Measurements from ENCODE around the gene LRRC23.

Gene LRRC23

DNA sequence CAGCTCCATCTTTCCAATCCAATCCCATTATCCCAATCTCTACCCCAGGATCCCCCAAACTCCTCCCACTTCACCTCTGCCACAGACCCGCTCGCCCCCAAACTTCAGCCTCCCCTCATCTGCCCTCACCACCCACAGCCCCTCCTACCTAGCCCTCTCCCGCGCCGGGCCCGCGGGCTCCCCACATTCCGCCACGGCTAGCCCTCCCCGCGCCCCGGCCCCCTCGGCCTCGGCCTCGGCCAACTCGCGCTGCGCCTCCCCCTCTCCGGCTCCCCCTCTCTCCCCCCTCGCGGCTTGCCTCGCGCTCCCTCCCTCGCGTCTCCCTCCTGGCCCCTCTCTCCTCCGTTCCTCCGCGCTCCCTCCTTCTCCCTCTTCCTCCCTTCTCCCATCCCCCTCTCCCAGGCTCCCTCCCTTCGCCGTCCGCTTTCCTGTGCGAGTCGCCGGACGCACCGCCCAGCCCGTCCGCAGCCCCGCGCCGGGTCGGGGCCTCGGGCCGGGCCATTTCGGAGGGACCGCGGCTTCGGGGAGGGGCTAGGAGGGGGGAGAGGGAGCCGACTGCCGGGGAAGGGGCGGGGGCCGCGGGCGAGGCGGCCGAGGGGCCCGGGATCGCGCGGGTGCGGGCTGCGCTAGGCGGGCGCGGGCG is 22.9 kb downstream of the LRRC23 start, which contains the start of gene ATN1:
ATN1 (plus strand) TSS at position 581 of the 643 bp plus-strand sequence. CDS start 6,043 bp downstream, outside the sequence.
- peak; percentile 51 for DNase-seq

GRCh38 chr12:6928022-6928702 is 23.5 kb downstream of the LRRC23 start:
- no peak for DNase-seq

DNA sequence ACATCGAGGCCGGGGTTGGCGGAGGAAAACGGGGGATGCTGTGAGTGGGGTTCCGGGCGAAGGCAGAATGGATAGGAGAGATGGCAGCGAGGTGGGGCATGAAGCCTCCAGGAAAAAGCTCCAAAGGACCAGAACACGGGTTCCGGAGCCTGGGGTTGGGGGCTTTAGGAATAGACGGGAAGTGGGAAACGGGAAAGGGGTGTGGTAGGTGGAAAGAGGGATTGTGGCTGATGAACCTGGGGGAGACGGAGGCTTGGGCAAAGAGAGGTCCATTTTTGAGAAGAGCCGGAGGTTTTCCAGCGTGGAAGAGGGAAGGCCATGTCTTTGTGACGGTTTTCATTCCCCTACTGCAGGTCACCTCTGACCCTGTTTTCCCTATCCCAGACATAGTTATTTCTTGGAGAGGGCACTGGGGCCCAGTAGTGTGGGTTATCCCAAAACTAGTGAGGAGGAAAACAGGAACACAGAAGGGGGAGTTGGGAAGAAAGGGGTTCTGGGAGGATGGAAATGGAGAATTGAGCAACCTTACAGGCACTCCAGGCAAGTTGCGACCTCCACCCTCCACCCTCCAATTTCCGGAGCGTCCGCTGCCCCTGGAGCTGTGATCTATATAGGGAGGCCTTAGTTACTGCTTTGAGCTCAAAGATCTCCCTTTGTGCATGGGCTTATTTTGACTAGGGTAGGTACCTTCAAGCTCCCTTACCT is 24.2 kb downstream of the LRRC23 start:
- no peak for DNase-seq

GRCh38 chr12:6929466-6930452 is 25.1 kb downstream of the LRRC23 start:
- no peak for DNase-seq

- no peak for DNase-seq
These were observed 28.1 kb downstream of the LRRC23 start for GRCh38 chr12:6932766-6933165.

- DNase-seq: no peak
These were observed 29.5 kb downstream of the LRRC23 start for GRCh38 chr12:6934110-6934509.

DNA sequence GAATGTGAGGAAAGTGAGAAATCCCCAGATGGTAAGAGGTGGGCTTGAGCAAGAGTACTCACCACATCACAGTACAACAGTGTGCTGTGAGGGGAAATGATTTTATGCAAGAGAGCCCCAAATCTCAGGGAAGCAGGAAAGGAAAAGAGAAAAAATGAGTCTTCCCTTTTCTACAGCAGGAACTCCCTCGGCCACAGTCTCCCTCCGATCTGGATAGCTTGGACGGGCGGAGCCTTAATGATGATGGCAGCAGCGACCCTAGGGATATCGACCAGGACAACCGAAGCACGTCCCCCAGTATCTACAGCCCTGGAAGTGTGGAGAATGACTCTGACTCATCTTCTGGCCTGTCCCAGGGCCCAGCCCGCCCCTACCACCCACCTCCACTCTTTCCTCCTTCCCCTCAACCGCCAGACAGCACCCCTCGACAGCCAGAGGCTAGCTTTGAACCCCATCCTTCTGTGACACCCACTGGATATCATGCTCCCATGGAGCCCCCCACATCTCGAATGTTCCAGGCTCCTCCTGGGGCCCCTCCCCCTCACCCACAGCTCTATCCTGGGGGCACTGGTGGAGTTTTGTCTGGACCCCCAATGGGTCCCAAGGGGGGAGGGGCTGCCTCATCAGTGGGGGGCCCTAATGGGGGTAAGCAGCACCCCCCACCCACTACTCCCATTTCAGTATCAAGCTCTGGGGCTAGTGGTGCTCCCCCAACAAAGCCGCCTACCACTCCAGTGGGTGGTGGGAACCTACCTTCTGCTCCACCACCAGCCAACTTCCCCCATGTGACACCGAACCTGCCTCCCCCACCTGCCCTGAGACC is 31.0 kb downstream of the LRRC23 start:
- DNase-seq: no peak

DNA sequence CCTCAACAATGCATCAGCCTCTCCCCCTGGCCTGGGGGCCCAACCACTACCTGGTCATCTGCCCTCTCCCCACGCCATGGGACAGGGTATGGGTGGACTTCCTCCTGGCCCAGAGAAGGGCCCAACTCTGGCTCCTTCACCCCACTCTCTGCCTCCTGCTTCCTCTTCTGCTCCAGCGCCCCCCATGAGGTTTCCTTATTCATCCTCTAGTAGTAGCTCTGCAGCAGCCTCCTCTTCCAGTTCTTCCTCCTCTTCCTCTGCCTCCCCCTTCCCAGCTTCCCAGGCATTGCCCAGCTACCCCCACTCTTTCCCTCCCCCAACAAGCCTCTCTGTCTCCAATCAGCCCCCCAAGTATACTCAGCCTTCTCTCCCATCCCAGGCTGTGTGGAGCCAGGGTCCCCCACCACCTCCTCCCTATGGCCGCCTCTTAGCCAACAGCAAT is 31.6 kb downstream of the LRRC23 start:
- no peak for DNase-seq

DNA sequence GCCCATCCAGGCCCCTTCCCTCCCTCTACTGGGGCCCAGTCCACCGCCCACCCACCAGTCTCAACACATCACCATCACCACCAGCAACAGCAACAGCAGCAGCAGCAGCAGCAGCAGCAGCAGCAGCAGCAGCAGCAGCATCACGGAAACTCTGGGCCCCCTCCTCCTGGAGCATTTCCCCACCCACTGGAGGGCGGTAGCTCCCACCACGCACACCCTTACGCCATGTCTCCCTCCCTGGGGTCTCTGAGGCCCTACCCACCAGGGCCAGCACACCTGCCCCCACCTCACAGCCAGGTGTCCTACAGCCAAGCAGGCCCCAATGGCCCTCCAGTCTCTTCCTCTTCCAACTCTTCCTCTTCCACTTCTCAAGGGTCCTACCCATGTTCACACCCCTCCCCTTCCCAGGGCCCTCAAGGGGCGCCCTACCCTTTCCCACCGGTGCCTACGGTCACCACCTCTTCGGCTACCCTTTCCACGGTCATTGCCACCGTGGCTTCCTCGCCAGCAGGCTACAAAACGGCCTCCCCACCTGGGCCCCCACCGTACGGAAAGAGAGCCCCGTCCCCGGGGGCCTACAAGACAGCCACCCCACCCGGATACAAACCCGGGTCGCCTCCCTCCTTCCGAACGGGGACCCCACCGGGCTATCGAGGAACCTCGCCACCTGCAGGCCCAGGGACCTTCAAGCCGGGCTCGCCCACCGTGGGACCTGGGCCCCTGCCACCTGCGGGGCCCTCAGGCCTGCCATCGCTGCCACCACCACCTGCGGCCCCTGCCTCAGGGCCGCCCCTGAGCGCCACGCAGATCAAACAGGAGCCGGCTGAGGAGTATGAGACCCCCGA is 32.2 kb downstream of the LRRC23 start:
- peak; percentile 70 for DNase-seq

- peak; percentile 96 for DNase-seq
These were observed 33.1 kb downstream of the LRRC23 start for GRCh38 chr12:6937481-6938352.

DNA sequence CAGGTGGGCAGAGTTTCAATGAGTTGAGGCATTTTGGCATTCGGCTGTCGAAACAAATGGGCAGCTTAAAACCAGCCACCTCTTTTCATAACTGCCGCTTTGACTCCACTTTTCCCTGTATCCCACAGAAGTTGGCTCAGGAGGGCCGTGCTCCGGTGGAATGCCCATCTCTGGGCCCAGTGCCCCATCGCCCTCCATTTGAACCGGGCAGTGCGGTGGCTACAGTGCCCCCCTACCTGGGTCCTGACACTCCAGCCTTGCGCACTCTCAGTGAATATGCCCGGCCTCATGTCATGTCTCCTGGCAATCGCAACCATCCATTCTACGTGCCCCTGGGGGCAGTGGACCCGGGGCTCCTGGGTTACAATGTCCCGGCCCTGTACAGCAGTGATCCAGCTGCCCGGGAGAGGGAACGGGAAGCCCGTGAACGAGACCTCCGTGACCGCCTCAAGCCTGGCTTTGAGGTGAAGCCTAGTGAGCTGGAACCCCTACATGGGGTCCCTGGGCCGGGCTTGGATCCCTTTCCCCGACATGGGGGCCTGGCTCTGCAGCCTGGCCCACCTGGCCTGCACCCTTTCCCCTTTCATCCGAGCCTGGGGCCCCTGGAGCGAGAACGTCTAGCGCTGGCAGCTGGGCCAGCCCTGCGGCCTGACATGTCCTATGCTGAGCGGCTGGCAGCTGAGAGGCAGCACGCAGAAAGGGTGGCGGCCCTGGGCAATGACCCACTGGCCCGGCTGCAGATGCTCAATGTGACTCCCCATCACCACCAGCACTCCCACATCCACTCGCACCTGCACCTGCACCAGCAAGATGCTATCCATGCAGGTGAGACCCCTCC is 34.0 kb downstream of the LRRC23 start:
- no peak for DNase-seq

DNA sequence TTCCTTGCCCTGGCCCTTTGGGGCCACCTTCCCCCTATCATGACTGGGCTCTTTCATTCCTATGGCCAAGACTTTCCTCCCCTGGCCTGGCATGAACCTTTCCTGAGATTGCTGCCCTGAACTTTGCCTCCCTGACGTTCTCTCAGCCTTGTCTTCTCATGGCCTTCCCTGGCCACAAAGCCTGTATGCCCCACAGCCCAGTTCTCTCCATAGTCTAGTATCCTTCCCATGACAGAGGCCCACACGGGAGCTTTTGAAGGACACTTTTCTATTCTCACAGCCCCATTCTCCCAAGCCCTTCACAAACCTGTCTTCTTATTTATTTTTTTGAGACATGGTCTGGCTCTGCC is 34.5 kb downstream of the LRRC23 start:
- DNase-seq: no peak

- no peak for DNase-seq
These were observed 36.6 kb downstream of the LRRC23 start for GRCh38 chr12:6941267-6941666.

GRCh38 chr12:6941782-6942181 is 37.2 kb downstream of the LRRC23 start:
- DNase-seq: no peak

- DNase-seq: no peak
These were observed 37.7 kb downstream of the LRRC23 start for GRCh38 chr12:6942331-6942665.

DNA sequence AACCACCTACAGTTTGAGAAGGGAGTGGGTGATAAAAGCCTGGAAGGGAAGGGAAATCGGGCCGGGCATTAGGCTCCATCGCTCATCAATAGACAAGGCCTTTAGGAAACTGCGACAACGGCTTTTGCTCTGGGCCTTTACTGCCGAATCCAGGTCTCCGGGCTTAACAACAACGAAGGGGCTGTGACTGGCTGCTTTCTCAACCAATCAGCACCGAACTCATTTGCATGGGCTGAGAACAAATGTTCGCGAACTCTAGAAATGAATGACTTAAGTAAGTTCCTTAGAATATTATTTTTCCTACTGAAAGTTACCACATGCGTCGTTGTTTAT is 38.7 kb downstream of the LRRC23 start:
- peak; percentile 90 for DNase-seq

DNA sequence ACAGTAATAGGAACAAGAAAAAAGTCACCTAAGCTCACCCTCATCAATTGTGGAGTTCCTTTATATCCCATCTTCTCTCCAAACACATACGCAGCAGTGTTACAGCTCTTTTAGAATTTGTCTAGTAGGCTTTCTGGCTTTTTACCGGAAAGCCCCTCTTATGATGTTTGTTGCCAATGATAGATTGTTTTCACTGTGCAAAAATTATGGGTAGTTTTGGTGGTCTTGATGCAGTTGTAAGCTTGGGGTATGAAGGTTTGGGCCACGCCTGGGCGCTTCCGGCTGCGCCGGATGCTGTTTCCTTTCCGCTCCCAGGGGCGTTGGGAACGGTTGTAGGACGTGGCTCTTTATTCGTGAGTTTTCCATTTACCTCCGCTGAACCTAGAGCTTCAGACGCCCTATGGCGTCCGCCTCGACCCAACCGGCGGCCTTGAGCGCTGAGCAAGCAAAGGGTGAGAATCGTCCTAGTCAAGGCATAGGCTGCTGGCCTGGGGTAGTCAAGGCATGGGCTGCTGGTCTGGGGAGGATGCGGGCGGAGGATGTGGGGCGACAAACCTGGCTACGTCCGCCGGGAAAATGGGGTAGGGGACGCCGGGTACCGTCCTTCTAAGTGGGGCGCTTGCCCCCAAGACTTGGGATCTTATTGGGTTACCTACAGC is 39.2 kb downstream of the LRRC23 start, which contains the start of the genes C12orf57 and RNU7-1:
C12orf57 (plus strand) TSS at position 301 of the 659 bp plus-strand sequence; CDS start at position 401, 100 bp downstream.
RNU7-1 (plus strand) TSS at position 95 of the 659 bp plus-strand sequence.
- peak; percentile 96 for DNase-seq

Data from activated CD4-positive, alpha-beta T cell treated with anti-CD3 and anti-CD28 coated beads, Interleukin-10, Interleukin-2, amounts not matched to agents 100 ng/mL and 50 ng/mL, durations not matched to agents 16 hours and 8 hours (primary cell).